Colonic mucosa (tissue), 4 donors: Measurements from ENCODE around the gene SH3PXD2A. TPM values are rescaled to one million over a fixed set of nuclear protein-coding genes. Genes with fewer than 3 reads are reported as not detected.

Source experiments
- DNase-seq: peaks from one replicate; pipeline ENCODE4 v3.0.0-alpha.2; 2020
- H3K27ac ChIP-seq: fragments of 200-600 bp; one replicate; pipeline ENCODE4 v1.8.0; 2021
- H3K27me3 ChIP-seq: fragments of 200-600 bp; one replicate; pipeline ENCODE4 v1.8.0; 2021
- H3K36me3 ChIP-seq: fragments of 200-600 bp; one replicate; pipeline ENCODE4 v1.8.0; 2021
- H3K4me1 ChIP-seq: fragments of 200-600 bp; one replicate; pipeline ENCODE4 v1.8.0; 2021; ENCODE audit warnings: mild to moderate bottlenecking
- H3K4me3 ChIP-seq: fragments of 200-600 bp; one replicate; pipeline ENCODE4 v1.8.0; 2021
- H3K9ac ChIP-seq, 2 donors: one replicate each; pipeline ENCODE4 v1.7.0; 2013; ENCODE audit warnings: control low read depth in 2 of 2, low read depth in 2 of 2, low read length in 2 of 2
- H3K9me3 ChIP-seq: fragments of 200-600 bp; one replicate; pipeline ENCODE4 v1.8.0; 2021
- CTCF ChIP-seq: fragments of 200-600 bp; IDR thresholded peaks from one replicate; pipeline ENCODE4 v1.8.0; 2022; ENCODE audit warnings: antibody characterized with exemption, mild to moderate bottlenecking
- intact Hi-C: fragments of 100-400 bp; cut with DNase I; formaldehyde crosslinking; loops from one replicate; pipeline ENCODE4 v1.14.1; 2022
- total RNA-seq, 2 donors: library from RNA; stranded (reverse); fragmentation: NEBNext Ultra II Directional in 1 of 2; extraction: Animal tissue kit (Norgen Biotek cat#: 25700) in 1 of 2; gene quantifications; one replicate each; pipeline ENCODE4 v1.2.1, GENCODE V29; 2021
- donor health status: healthy.
- donor health status: DM: no; HTN: no; CAD: no.
- donor health status: DM: no; HTN: no; CAD: no.

Gene SH3PXD2A
- total RNA-seq, 2 donors from 2014 or later: 37.5 to 40.8 TPM

GRCh38 chr10:103742824-103743223, 112.6 kb downstream of the SH3PXD2A start:
- Histone ChIP-seq H3K36me3 (no peaks in the 10 kb centered on the region), H3K27me3 (no peaks in the 10 kb centered on the region), H3K4me1 (peaks cover 12% of the 10 kb centered on the region), H3K4me3 (no peak overlapping the region), H3K9ac (no peak overlapping the region), H3K27ac (no peak overlapping the region), H3K9me3 (no peaks in the 10 kb centered on the region)
- intact Hi-C loops: no loop called here
- DNase-seq: no peak
- TF ChIP-seq CTCF: no peak

GRCh38 chr10:103740611-103741010, 114.8 kb downstream of the SH3PXD2A start:
- H3K9ac ChIP-seq: no peak overlapping the region
- no peak for TF ChIP-seq CTCF
- no peaks in the 10 kb centered on the region for H3K9me3 ChIP-seq
- H3K27ac ChIP-seq: no peak overlapping the region
- intact Hi-C loops: no loop called here
- H3K27me3 ChIP-seq: no peaks in the 10 kb centered on the region
- H3K4me3 ChIP-seq: no peak overlapping the region
- DNase-seq: no peak
- peaks cover 2% of the 10 kb centered on the region for H3K4me1 ChIP-seq
- H3K36me3 ChIP-seq: no peaks in the 10 kb centered on the region

- TF ChIP-seq CTCF: no peak
- H3K4me3 ChIP-seq: no peak overlapping the region
Measured at GRCh38 chr10:103739039-103739764, 116.2 kb downstream of the SH3PXD2A start.

GRCh38 chr10:103737735-103738367, 117.5 kb downstream of the SH3PXD2A start:
- no peaks in the 10 kb centered on the region for H3K27me3 ChIP-seq
- no peak overlapping the region for H3K4me3 ChIP-seq
- H3K36me3 ChIP-seq: no peaks in the 10 kb centered on the region
- intact Hi-C loops: no loop called here
- no peaks in the 10 kb centered on the region for H3K4me1 ChIP-seq
- DNase-seq: no peak
- no peak for TF ChIP-seq CTCF
- H3K27ac ChIP-seq: no peak overlapping the region
- no peak overlapping the region for H3K9ac ChIP-seq
- H3K9me3 ChIP-seq: no peaks in the 10 kb centered on the region

More at GRCh38 chr10:103739039-103739764, 116.2 kb downstream of the SH3PXD2A start:
- Histone ChIP-seq H3K27ac (peak overlapping the region; percentile 47), H3K4me1 (no peaks in the 10 kb centered on the region), H3K9ac (no peak overlapping the region), H3K27me3 (no peaks in the 10 kb centered on the region), H3K36me3 (no peaks in the 10 kb centered on the region), H3K9me3 (no peaks in the 10 kb centered on the region)
- intact Hi-C loops: no loop called here
- DNase-seq: peak; percentile 38

- intact Hi-C loops: no loop called here
- no peak overlapping the region for H3K27ac ChIP-seq
Measured at GRCh38 chr10:103736763-103737162, 118.6 kb downstream of the SH3PXD2A start.

More at GRCh38 chr10:103736763-103737162, 118.6 kb downstream of the SH3PXD2A start:
- Histone ChIP-seq H3K4me3 (no peak overlapping the region), H3K4me1 (peaks cover 6% of the 10 kb centered on the region), H3K9ac (no peak overlapping the region), H3K36me3 (no peaks in the 10 kb centered on the region), H3K9me3 (no peaks in the 10 kb centered on the region), H3K27me3 (no peaks in the 10 kb centered on the region)
- no peak for DNase-seq
- TF ChIP-seq CTCF: no peak
